IMR-90 (cell line): ENCODE measurements around the gene MYO3B. TPM values are rescaled to one million over a fixed set of nuclear protein-coding genes. Genes with fewer than 3 reads are reported as not detected.

Experiments used
- ATAC-seq: fragments of 200-7000 bp; cut with Tn5 transposase; 2 replicates; pipeline ENCODE4 v1.9.1; 2020; ENCODE audit warnings: low read depth, mild to moderate bottlenecking, moderate library complexity
- BruUV-seq: library from RNA; stranded (reverse); fragments of 400-500 nt; replicated peaks from 2 replicates; lab custom pipeline; 2021; lab: Mats Ljungman, UMichigan
- CTCF ChIA-PET: fragments of 300-600 bp; formaldehyde crosslinking; extraction: SDS; loops from one replicate; lab custom pipeline; 2021; ENCODE audit warnings: antibody characterized with exemption; lab: Yijun Ruan, JAX
- POLR2A ChIA-PET: fragments of 300-600 bp; sonication (Branson Sonifier 250); formaldehyde crosslinking; loops from one replicate; lab custom pipeline; 2022; ENCODE audit warnings: antibody characterized with exemption; ENCODE audit not compliant: unreplicated experiment; lab: Charles Lee
- DNase-seq: peaks from one replicate; pipeline ENCODE4 v3.0.0; 2013
- H2AFZ ChIP-seq: replicated peaks from 2 replicates; pipeline ENCODE3; 2013; ENCODE audit warnings: low read length, mild to moderate bottlenecking; ENCODE audit not compliant: poor library complexity
- H2AK5ac ChIP-seq: 2 replicates; pipeline ENCODE4 v1.6.1; 2013; ENCODE audit warnings: low read depth, low read length, inconsistent platforms
- H2AK9ac ChIP-seq: replicated peaks from 2 replicates; pipeline ENCODE3; 2013; ENCODE audit warnings: mild to moderate bottlenecking, low read depth, low read length, moderate library complexity; ENCODE audit not compliant: poor library complexity
- H2BK120ac ChIP-seq: 2 replicates; pipeline ENCODE4 v1.6.1; 2013; ENCODE audit warnings: low read depth, low read length, inconsistent platforms
- H2BK15ac ChIP-seq: 3 replicates; pipeline ENCODE4 v1.6.1; 2013; ENCODE audit warnings: low read depth, low read length, inconsistent platforms
- H2BK20ac ChIP-seq: 2 replicates; pipeline ENCODE4 v1.6.1; 2013; ENCODE audit warnings: low read depth, mild to moderate bottlenecking, inconsistent platforms, low read length, moderate library complexity
- H2BK5ac ChIP-seq: 2 replicates; pipeline ENCODE4 v1.6.1; 2013; ENCODE audit warnings: mild to moderate bottlenecking, low read depth, low read length, inconsistent platforms; ENCODE audit not compliant: poor library complexity, severe bottlenecking
- H3K14ac ChIP-seq: replicated peaks from 2 replicates; pipeline ENCODE4 v1.6.1; 2013; ENCODE audit warnings: low read depth, low read length, inconsistent platforms
- H3K18ac ChIP-seq: 2 replicates; pipeline ENCODE4 v1.6.1; 2013; ENCODE audit warnings: low read depth, low read length, control low read depth
- H3K23ac ChIP-seq: 2 replicates; pipeline ENCODE4 v1.6.1; 2013; ENCODE audit warnings: low read depth, low read length, inconsistent platforms
- H3K27ac ChIP-seq: 2 replicates; pipeline ENCODE4 v1.5.1; 2013; ENCODE audit warnings: mild to moderate bottlenecking, control low read depth, low read length; ENCODE audit not compliant: insufficient read depth
- H3K27me3 ChIP-seq: 2 replicates; pipeline ENCODE4 v1.6.1; 2013; ENCODE audit warnings: low read length; ENCODE audit not compliant: control insufficient read depth, insufficient read depth
- H3K36me3 ChIP-seq: 2 replicates; pipeline ENCODE4 v1.6.1; 2013; ENCODE audit warnings: low read length, mixed read lengths; ENCODE audit not compliant: control insufficient read depth, insufficient read depth
- H3K4ac ChIP-seq: 2 replicates; pipeline ENCODE4 v1.6.1; 2013; ENCODE audit warnings: low read depth, low read length, inconsistent platforms
- H3K4me1 ChIP-seq: 2 replicates; pipeline ENCODE4 v1.6.1; 2013; ENCODE audit warnings: low read length, mixed read lengths; ENCODE audit not compliant: control insufficient read depth, insufficient read depth
- H3K4me2 ChIP-seq: 2 replicates; pipeline ENCODE4 v1.6.1; 2013; ENCODE audit warnings: low read depth, mild to moderate bottlenecking, control low read depth, low read length, moderate library complexity
- H3K4me3 ChIP-seq: 2 replicates; pipeline ENCODE4 v1.5.1; 2013; ENCODE audit warnings: low read depth, mild to moderate bottlenecking, control low read depth, low read length, moderate library complexity; ENCODE audit not compliant: insufficient read depth
- H3K56ac ChIP-seq: 2 replicates; pipeline ENCODE4 v1.6.1; 2013; ENCODE audit warnings: low read length, inconsistent platforms; ENCODE audit not compliant: insufficient read depth; ENCODE audit errors: extremely low read depth
- H3K79me1 ChIP-seq, 2 experiments: 2 replicates each; pipeline ENCODE4 v1.6.1; 2013; ENCODE audit warnings: low read length in 2 of 2, inconsistent platforms in 1 of 2, low read depth in 1 of 2
- H3K9ac ChIP-seq: 2 replicates; pipeline ENCODE4 v1.6.1; 2013; ENCODE audit warnings: low read depth, low read length, control low read depth
- H3K9me1 ChIP-seq: 2 replicates; pipeline ENCODE4 v1.6.1; 2013; ENCODE audit warnings: low read length, inconsistent platforms; ENCODE audit not compliant: insufficient read depth
- H3K9me3 ChIP-seq: 2 replicates; pipeline ENCODE4 v1.6.1; 2013; ENCODE audit warnings: low read length; ENCODE audit not compliant: control insufficient read depth, insufficient read depth
- H4K20me1 ChIP-seq: 2 replicates; pipeline ENCODE4 v1.6.1; 2013; ENCODE audit warnings: low read length, inconsistent platforms; ENCODE audit not compliant: insufficient read depth
- H4K5ac ChIP-seq: 2 replicates; pipeline ENCODE4 v1.6.1; 2013; ENCODE audit warnings: mild to moderate bottlenecking, low read depth, low read length, control low read depth
- H4K8ac ChIP-seq, 2 experiments: 2 replicates each; pipeline ENCODE4 v1.6.1; 2013; ENCODE audit warnings: low read depth in 2 of 2, low read length in 2 of 2, control low read depth in 1 of 2, inconsistent platforms in 1 of 2
- H4K91ac ChIP-seq: 2 replicates; pipeline ENCODE4 v1.6.1; 2013; ENCODE audit warnings: low read depth, low read length, inconsistent platforms; ENCODE audit not compliant: insufficient read depth
- CTCF ChIP-seq: conservative IDR thresholded peaks from 2 replicates; pipeline ENCODE4 v1.5.1; 2012; ENCODE audit warnings: mild to moderate bottlenecking, low read depth, low read length, improper control_type of control experiment
- FOS ChIP-seq: fragments of 150-350 bp; IDR thresholded peaks from 2 replicates; pipeline ENCODE4 v1.6.1; 2016; ENCODE audit warnings: low read depth, low read length
- MAFK ChIP-seq: IDR thresholded peaks from 2 replicates; pipeline ENCODE4 v1.6.1; 2012; ENCODE audit warnings: low read depth, low read length, improper control_type of control experiment
- MXI1 ChIP-seq: IDR thresholded peaks from 2 replicates; pipeline ENCODE4 v1.6.1; 2012; ENCODE audit warnings: low read depth, mild to moderate bottlenecking, low read length, moderate library complexity, borderline replicate concordance
- POLR2A ChIP-seq: IDR thresholded peaks from 2 replicates; pipeline ENCODE4 v1.6.1; 2012; ENCODE audit warnings: mild to moderate bottlenecking, low read depth, low read length
- RFX5 ChIP-seq: IDR thresholded peaks from 2 replicates; pipeline ENCODE4 v1.8.0; 2012; ENCODE audit warnings: low read depth, mild to moderate bottlenecking, low read length, moderate library complexity
- WGBS, 2 experiments: methylation state at CpG; one replicate each; pipeline versions ENCODE4 v1.1.5 to v1.1.7; 2013; ENCODE audit warnings: missing lambda C conversion rate in 2 of 2; ENCODE audit not compliant: insufficient read length in 1 of 2; ENCODE audit errors: extremely low coverage in 2 of 2; 5-methylcytosine and 5-hydroxymethylcytosine counted together
- dilution Hi-C: fragments of 300-500 bp; cut with HindIII; formaldehyde crosslinking; loops from one replicate; pipeline ENCODE4 v1.14.3; 2018; ENCODE audit warnings: low sequenced_read_pairs; ENCODE audit not compliant: unreplicated experiment
- in situ Hi-C: fragments of 300-500 bp; cut with MboI; formaldehyde crosslinking; loops from 3 replicates; pipeline ENCODE4 v1.14.3; 2019; ENCODE audit warnings: low sequenced_read_pairs, inconsistent platforms, mixed read lengths
- intact Hi-C: fragments of 100-400 bp; cut with micrococcal nuclease; formaldehyde crosslinking; loops from 2 replicates; pipeline ENCODE4 v1.10.0; 2022
- polyA plus RNA-seq, 3 experiments: library from polyadenylated mRNA; depleted of rRNA; stranded (reverse); fragments of >200 nt; gene quantifications; 2 replicates each; pipeline ENCODE4 v1.2.3, GENCODE V29; 2012; ENCODE audit warnings: low replicate concordance in 1 of 3
- total RNA-seq: library from RNA; depleted of rRNA; stranded (reverse); fragments of >200 nt; gene quantifications from 2 replicates; pipeline ENCODE4 v1.2.3, GENCODE V29; 2012
- TF ChIP-seq, protein P1 (sequence below): fragments of 150-350 bp; IDR thresholded peaks from 2 replicates; pipeline ENCODE4 v1.6.1; 2016; ENCODE audit warnings: low read depth, mild to moderate bottlenecking, low read length, moderate library complexity, borderline replicate concordance

Gene MYO3B
- total and polyA plus RNA-seq, 2 of the 4 experiments (the other 2 are of a cell fraction): 0.02 TPM; not detected in 1

DNA sequence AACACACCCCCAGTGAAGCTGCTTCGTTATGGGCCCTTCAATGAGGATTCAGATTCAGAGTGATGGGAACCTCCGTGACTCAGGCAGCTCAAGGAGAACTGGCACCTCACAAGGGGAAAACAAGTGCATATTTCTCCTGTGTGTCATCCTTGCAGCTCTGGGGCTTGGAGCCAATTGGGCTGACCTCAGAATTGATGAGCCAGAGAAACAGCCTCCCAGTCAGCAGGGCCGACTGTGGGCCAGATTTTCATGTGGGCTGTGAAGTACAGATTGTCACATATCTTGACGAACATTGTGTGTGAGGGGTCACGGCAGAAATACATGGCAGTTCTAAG, 347.6 kb downstream of the MYO3B start:
- intact Hi-C loops: no loop called here
- no peak overlapping the region for H2BK5ac ChIP-seq
- no peak overlapping the region for H3K56ac ChIP-seq
- H3K9ac ChIP-seq: no peak overlapping the region
- H2BK120ac ChIP-seq: peak overlapping the region; percentile 21; the same call in 1 of the 2 replicates
- ATAC-seq: peak; percentile 84
- H3K9me3 ChIP-seq: no peaks in the 10 kb centered on the region
- dilution Hi-C loops: no loop called here
- no peak overlapping the region for H2AK5ac ChIP-seq
- 0 out of 2 replicates have a peak overlapping the region, but pooled peaks have one; percentile 31 for H3K4me2 ChIP-seq
- no peak for TF ChIP-seq RFX5
- 0 out of 2 replicates have a peak, but pooled peaks have one; percentile 15 for TF ChIP-seq MXI1
- TF ChIP-seq FOS: peak; percentile 69; the same call in 1 of the 2 replicates
- TF ChIP-seq, protein P1, sequence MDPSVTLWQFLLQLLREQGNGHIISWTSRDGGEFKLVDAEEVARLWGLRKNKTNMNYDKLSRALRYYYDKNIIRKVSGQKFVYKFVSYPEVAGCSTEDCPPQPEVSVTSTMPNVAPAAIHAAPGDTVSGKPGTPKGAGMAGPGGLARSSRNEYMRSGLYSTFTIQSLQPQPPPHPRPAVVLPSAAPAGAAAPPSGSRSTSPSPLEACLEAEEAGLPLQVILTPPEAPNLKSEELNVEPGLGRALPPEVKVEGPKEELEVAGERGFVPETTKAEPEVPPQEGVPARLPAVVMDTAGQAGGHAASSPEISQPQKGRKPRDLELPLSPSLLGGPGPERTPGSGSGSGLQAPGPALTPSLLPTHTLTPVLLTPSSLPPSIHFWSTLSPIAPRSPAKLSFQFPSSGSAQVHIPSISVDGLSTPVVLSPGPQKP: no peak
- no peak for TF ChIP-seq CTCF
- TF ChIP-seq MAFK: peak; percentile 68
- TF ChIP-seq POLR2A: no peak
- peak overlapping the region; percentile 9 for H2AFZ ChIP-seq
- H4K20me1 ChIP-seq: no peaks in the 10 kb centered on the region
- no peak overlapping the region for H2BK15ac ChIP-seq
- H3K27ac ChIP-seq: no peak overlapping the region
- H4K5ac ChIP-seq: no peak overlapping the region
- ChIA-PET CTCF (interaction anchor here (0.7 kb wide), 1 partner anchor 52 kb away, joined by 3 read pairs; no protein-coding TSS in a partner anchor), POLR2A (no interaction called here)
- no peaks in the 10 kb centered on the region for H3K79me1 ChIP-seq
- H3K14ac ChIP-seq: no peak overlapping the region
- H3K4me3 ChIP-seq: no peak overlapping the region
- peaks cover 2% of the 10 kb centered on the region; the same call in 1 of the 2 replicates for H3K4me1 ChIP-seq
- no peak overlapping the region for H4K8ac ChIP-seq
- H3K18ac ChIP-seq: no peak overlapping the region
- 0% methylated on average over 2 of the region's 5 CpGs; no CpG with 5 or more reads in 1 of the 2 experiments for WGBS, 2 experiments
- H2AK9ac ChIP-seq: no peak overlapping the region
- H3K36me3 ChIP-seq: no peaks in the 10 kb centered on the region
- H2BK20ac ChIP-seq: no peak overlapping the region
- H3K4ac ChIP-seq: no peak overlapping the region
- no peak overlapping the region for H4K91ac ChIP-seq
- in situ Hi-C loops: no loop called here
- no peaks in the 10 kb centered on the region for H3K9me1 ChIP-seq
- BruUV-seq: no TSS peak
- peak; percentile 94 for DNase-seq
- H3K27me3 ChIP-seq: peaks cover 2% of the 10 kb centered on the region; the same call in 1 of the 2 replicates
- H3K23ac ChIP-seq: no peak overlapping the region
